ENCODE data around the gene LHFPL2. TPM values are rescaled to one million over a fixed set of nuclear protein-coding genes. Genes with fewer than 3 reads are reported as not detected.
"Not testable (repeated sequence)": the region's sequence is repeated elsewhere in the genome, so short reads cannot be mapped to it uniquely, and the experiment has no call there.

Gene LHFPL2
- total RNA-seq, 1 donor from 2014 or later = 33.1 TPM

DNA sequence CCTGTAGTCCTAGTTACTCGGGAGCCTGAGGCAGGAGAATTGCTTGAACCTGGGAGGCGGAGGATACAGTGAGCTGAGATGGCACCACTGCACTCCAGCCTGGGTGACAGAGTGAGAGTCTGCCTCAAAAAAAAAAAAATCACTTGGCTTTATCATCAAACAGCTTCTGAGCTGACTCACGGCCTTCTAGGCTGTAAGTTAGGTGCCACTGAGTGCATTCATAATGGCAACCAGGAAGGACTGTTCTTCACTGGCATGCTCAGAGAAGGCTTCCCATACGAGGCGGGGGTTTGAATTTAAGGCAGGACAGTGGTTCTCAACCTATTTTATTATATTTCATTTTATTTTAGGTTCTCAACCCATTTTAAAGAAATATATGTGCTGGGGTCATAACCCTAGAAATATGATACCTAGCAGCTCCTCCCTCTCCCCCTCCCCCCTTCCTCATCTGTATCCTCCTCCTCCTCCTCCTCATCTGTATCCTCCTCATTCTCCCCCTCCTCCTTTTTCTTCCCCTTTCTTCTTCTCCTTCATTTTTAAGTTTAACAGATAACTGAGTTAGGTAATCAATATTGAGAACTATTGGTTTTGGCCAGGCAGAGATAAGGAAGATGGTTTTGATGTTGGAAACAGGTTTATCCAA, 19.0 kb upstream of the LHFPL2 start:
- Histone ChIP-seq H3K4me3 (ENCODE audit: low read depth, low read length) (no peak overlapping the region), H3K36me3 (ENCODE audit: control insufficient read depth, insufficient read depth, low read length) (no peaks in the 10 kb centered on the region), H3K27me3 (ENCODE audit: control insufficient read depth, insufficient read depth, low read length) (no peaks in the 10 kb centered on the region)
- no peak for DNase-seq (ENCODE audit: low read depth)
- TF ChIP-seq, protein P1, sequence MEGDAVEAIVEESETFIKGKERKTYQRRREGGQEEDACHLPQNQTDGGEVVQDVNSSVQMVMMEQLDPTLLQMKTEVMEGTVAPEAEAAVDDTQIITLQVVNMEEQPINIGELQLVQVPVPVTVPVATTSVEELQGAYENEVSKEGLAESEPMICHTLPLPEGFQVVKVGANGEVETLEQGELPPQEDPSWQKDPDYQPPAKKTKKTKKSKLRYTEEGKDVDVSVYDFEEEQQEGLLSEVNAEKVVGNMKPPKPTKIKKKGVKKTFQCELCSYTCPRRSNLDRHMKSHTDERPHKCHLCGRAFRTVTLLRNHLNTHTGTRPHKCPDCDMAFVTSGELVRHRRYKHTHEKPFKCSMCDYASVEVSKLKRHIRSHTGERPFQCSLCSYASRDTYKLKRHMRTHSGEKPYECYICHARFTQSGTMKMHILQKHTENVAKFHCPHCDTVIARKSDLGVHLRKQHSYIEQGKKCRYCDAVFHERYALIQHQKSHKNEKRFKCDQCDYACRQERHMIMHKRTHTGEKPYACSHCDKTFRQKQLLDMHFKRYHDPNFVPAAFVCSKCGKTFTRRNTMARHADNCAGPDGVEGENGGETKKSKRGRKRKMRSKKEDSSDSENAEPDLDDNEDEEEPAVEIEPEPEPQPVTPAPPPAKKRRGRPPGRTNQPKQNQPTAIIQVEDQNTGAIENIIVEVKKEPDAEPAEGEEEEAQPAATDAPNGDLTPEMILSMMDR (IDR thresholded peaks at IDR 0.05; ENCODE audit: insufficient read depth, low read length, poor library complexity, severe bottlenecking) = no peak

DNA sequence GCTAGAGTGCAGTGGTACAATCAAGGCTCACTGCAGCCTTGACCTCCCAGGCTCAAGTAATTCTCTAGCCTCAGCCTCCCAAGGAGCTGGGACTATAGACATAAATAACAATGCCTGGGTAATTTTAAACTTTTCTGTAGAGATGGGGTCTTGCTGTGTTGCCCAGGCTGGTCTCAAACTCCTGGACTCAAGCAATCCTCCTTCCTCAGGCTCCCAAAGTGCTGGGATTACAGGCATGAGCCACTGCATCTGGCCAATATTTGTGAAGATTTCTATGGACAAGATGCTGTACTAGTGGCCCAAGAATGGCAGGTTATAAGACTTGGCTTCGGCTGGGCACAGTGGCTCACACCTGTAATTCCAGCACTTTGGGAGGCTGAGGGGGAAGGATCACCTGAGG, 18.4 kb upstream of the LHFPL2 start:
- not testable (repeated sequence) for H3K27me3 ChIP-seq (ENCODE audit: control insufficient read depth, insufficient read depth, low read length); H3K4me3 ChIP-seq (ENCODE audit: low read depth, low read length); DNase-seq (ENCODE audit: low read depth); H3K36me3 ChIP-seq (ENCODE audit: control insufficient read depth, insufficient read depth, low read length)

DNA sequence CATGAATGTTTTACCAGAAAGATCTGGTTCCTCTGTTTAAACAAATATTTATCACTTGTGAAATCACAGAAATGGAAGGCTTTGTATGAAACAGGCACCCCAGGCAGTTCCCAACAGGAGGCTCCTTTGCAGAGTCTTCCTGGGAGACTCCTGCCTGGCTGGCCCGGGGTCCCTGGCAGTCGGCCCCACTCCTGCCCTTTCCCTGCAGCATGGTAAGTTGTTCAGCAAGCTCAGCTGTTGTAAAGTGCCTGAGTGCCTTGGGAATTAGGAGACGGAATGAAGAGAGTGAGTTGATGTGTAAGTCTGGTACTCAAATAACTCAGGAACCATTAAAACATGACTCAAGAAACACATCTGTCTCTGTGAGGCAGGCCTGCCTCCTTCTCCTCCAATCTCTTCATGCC, 17.5 kb upstream of the LHFPL2 start:
- no peaks in the 10 kb centered on the region for H3K27me3 ChIP-seq (ENCODE audit: control insufficient read depth, insufficient read depth, low read length)
- no peak for DNase-seq (ENCODE audit: low read depth)
- TF ChIP-seq, protein P1 (IDR thresholded peaks at IDR 0.05; ENCODE audit: insufficient read depth, low read length, poor library complexity, severe bottlenecking) = no peak
- H3K4me3 ChIP-seq (ENCODE audit: low read depth, low read length) = no peak overlapping the region
- H3K36me3 ChIP-seq (ENCODE audit: control insufficient read depth, insufficient read depth, low read length) = no peaks in the 10 kb centered on the region

DNA sequence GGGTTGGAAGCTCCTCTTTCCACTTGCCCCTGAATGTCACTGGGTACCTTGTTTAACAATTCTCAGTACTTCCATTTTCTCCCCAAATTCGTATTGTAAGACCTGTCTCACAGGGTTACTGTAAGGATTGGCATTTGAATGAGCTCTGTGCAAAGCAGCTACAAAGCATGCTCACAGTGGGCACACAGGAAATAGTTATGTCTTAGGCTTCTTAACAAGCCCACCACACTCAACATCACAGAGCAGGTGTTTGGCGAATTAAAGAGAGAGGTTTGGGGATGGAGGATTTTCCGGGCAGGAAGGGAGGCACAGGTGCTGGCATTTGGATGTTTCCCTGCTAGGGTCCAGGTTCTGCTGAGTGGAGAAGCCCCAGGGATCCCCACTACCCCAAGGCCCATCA, 17.0 kb upstream of the LHFPL2 start:
- Histone ChIP-seq H3K4me3 (ENCODE audit: low read depth, low read length) (no peak overlapping the region), H3K27me3 (ENCODE audit: control insufficient read depth, insufficient read depth, low read length) (no peaks in the 10 kb centered on the region), H3K36me3 (ENCODE audit: control insufficient read depth, insufficient read depth, low read length) (no peaks in the 10 kb centered on the region)
- TF ChIP-seq, protein P1 (IDR thresholded peaks at IDR 0.05; ENCODE audit: insufficient read depth, low read length, poor library complexity, severe bottlenecking) = no peak
- no peak for DNase-seq (ENCODE audit: low read depth)

DNA sequence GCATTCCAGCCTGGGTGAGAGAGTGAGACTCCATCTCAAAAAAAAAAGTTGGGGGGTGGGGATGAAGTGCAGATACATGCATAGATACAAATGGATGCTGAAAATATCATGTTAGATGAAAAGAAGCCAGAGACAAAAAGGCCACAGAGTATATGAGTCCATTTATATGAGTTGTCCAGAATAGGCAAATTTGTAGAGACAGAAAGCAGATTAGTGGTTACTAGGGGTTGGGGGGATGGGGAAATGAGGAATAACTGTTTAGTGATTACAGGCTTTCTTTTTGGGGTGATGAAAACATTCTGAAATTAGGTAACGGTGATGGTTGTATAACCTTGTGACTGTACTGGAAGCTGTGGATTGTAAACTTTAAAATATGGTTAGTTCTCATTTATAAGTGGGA, 13.8 kb upstream of the LHFPL2 start:
- no peaks in the 10 kb centered on the region for H3K36me3 ChIP-seq (ENCODE audit: control insufficient read depth, insufficient read depth, low read length)
- no peaks in the 10 kb centered on the region for H3K27me3 ChIP-seq (ENCODE audit: control insufficient read depth, insufficient read depth, low read length)
- TF ChIP-seq, protein P1 (IDR thresholded peaks at IDR 0.05; ENCODE audit: insufficient read depth, low read length, poor library complexity, severe bottlenecking) = no peak
- H3K4me3 ChIP-seq (ENCODE audit: low read depth, low read length) = no peak overlapping the region
- DNase-seq (ENCODE audit: low read depth) = no peak

DNA sequence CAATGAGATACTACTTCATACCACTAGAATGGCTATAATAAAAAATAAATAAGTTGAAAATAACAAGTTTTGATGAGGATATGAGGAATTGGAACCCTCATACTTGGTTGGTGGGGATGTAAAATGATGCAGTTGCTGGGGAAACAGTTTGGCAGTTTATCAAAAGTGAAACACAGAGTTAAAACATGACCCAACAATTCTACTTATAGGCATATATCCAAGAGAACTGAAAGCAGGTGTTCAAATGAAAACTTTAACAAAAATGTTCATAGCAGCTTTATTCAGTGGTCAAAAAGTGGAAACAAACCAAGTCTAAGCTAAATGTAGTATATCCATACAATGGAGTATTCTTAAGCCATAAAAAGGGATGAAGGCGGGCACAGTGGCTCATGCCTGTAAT, 13.1 kb upstream of the LHFPL2 start:
- H3K27me3 ChIP-seq (ENCODE audit: control insufficient read depth, insufficient read depth, low read length) = no peaks in the 10 kb centered on the region
- no peak overlapping the region for H3K4me3 ChIP-seq (ENCODE audit: low read depth, low read length)
- TF ChIP-seq, protein P1 (IDR thresholded peaks at IDR 0.05; ENCODE audit: insufficient read depth, low read length, poor library complexity, severe bottlenecking) = no peak
- no peaks in the 10 kb centered on the region for H3K36me3 ChIP-seq (ENCODE audit: control insufficient read depth, insufficient read depth, low read length)
- no peak for DNase-seq (ENCODE audit: low read depth)
